HG02885 (cell line): ENCODE data around the gene FOXS1.
A peak's percentile ranks its signal among the peaks of the same experiment; 100 is the strongest.
"Not testable (repeated sequence)": the region's sequence is repeated elsewhere in the genome, so short reads cannot be mapped to it uniquely, and the experiment has no call there.

Experiments used
- ATAC-seq: cut with Tn5 transposase; IDR thresholded peaks from one replicate; pipeline ENCODE4 v1.9.1; 2021; ENCODE audit warnings: mild to moderate bottlenecking; ENCODE audit not compliant: unreplicated experiment, poor library complexity

The FOXS1 gene

DNA sequence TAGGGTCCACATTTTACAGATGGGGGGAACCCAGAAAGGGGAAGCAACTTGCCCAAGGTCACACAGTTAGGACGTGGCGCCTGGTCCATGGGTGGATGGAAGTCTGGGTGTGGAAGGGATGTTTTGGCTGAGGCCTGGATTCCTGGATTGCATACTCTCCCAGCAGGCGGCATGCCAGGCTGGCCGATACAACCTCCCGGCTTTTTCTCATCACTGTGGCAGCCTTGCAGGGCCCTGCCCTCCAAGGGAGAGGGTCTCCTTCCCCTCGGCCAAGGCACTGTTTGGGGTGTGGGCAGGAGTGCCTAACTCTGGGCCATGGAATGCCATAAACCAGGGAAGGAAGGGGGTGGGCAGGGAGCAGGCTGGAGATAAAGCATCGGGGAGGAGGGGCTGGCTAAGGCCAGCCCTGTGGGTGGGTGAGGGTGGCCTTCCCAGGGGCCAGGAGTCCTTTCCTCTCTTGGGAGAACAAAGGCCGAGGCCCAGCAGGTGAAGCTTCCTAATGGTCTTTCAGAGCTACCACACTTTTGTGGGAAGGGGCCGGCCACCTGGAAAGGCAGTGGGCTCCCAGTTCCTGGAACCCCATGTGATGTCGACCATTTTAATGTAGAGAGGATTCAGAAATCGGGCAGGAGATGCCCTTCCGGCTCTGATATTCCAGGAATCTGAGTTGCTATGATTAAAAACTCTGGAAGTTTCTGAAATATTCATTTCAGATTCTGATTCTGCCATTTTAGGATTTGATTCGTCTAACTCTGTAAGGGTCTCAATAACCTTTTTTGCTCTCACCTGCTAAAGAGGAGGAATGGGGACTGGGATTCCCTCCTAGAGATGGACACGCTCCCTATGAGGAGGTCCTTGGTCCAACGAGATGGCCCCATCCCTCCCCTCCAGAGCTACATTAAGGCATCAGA lies 4.2 kb downstream of the FOXS1 start:
- no peak for ATAC-seq

DNA sequence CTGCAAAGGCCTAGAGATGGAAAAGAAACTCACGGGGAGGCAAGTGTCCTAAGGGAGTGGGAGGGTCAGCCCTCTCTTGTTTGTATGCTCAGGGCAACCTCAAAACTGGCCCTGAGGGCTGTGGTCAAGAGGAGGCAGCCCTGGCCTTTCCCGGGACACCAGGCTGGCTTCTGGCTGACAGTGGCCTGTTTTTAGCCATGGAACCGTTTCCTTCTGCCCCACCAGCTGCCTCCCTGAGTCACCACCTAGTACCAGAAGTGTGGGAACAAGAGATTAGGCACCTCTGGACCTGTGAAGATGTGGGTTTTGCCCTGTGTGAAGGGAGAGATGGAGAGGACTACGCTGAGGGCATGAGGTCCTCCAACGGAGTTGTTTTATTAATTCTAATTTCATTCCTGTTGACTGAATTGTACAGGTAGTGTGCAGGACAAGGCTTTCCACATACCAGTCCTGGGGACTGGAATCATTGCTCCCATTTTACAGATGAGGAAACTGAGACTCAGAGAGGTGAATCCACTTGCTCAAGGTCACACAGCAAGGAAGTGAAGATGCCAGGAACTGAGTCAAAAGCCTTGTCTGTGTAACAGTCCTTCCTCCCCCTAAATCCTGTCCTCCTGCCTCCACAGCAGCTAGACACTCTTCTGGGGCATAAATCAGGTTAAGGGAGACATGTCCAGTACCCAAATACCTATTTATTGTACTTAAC lies 5.5 kb downstream of the FOXS1 start:
- ATAC-seq: no peak

DNA sequence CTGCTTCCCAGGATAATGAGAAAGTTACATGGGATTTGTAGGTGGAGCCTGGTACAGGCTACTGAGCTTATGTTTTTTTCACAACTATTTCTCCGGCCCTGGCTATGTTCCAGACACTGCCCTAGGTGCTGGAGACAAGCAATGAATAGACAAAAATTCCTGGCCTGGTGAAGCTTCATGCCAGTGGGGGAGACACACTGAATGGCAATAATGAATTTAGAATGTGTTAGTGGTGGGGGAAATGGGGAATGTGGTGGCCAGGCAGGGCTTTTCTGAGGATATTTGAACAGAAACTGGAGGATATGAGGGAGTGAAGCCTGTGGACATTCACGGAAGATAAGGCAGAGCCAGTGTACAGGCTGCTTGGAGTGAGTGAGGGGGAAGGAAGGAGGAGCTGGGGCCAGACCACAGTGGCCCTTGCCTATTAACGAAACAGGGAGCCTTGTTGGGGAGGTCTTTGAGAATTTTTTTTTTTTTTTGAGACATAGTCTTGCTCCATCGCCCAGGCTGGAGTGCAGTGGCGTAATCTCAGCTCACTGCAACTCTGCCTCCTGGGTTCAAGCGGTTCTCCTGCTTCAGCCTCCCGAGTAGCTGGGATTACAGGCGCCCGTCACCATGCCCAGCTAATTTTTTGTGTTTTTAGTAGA lies 6.6 kb downstream of the FOXS1 start:
- ATAC-seq: no peak

DNA sequence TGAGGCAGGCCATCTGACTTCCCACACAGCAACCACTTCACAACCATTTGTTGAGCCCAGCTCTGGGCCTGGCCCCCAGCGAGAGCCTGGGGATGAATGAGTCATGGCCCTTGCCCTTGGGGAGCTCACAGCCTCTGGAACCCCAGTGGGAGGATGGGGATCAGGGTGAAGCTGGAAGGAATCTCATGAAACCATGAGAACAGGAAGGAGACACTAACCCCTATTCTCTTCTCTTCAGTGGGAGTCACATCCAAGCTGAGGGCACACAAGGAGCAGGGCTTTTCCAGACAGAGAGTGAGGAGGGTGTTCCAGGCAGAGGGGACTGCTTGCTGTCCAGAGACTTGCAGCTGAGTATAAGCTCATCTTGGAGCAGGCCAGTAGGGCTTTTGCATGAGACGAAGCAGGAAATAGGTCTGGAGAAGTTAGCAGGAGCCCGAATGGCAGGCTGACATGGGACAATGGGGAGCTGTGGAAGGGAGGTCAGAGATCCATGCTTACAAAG lies 7.5 kb downstream of the FOXS1 start:
- no peak for ATAC-seq

DNA sequence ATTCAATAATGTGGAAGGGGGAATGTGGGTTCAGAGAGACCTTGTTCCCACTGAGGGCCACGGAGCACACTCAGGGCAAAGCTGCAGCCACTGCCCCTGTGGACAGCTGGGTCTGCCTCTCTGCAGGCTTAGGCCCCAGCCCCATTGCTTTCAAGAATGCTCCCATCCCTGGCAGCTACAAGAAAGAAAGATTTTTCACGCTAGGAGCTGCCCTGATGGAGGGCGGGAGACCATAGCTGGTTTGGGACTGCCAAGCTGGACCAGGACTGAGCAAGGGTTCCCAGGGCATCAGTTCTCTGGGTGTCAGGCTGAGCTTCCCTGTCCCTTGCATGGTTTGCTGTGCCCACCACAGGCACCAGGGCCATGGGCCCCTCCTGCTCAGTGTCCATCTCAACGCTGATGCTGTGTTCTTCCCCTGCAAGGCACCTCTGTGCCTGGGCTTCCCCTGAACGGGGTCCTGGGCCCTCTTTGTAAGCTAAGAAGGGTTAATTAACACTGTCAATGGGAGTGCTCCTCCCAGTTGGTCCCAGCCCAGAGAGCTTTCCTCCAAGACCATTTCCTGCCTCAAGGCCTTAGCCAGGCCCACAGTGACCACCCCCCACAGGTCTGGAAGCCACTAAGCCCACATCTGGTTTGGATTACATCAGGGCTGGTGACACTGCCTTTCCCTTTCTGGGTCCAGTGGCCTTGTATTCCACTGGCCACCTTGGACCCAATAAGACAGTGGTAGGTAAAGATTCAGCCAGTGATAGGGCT lies 8.4 kb downstream of the FOXS1 start:
- ATAC-seq: no peak

DNA sequence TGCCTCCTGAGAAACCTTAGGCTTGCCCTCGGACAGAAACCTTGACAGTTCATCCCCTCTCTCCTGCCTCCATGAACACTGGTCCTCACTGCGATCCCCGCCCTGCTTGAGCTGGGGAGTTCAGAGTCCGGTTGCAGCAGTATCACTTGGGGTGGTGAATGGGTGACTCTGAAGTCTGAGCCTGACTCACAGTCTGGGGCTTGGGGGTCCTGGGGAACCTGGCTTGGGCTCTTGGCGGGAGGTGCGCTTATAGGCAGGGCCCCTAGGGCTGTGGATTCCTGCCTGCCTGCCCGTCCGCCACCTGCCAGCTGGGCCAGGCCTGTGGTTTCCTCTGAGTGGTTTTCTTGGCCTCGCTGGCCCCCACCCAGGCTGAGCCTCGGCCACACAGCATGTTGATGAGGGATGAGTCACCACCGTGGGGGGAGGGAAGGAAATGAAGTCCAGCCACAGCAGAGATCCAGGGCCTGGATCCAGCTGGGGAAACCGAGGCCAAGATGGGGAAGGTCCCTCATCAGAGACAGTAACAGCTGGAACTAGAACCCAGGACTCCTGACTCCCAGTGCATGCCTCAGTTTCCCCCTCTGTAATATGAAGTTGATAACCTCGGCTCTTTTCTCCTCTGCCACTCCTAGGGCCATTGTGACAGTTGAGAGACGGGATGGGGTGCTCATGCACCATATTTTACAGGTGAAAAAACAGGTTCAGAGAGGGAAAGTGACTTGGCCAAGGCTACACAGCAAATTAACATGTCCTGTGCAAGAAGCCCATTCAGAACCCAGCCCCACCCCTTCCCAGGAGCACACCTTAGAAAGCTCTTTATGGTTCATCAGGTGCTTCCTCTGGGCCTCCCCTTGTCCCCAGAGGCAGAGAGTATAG lies 9.2 kb downstream of the FOXS1 start:
- ATAC-seq: peak; percentile 66

DNA sequence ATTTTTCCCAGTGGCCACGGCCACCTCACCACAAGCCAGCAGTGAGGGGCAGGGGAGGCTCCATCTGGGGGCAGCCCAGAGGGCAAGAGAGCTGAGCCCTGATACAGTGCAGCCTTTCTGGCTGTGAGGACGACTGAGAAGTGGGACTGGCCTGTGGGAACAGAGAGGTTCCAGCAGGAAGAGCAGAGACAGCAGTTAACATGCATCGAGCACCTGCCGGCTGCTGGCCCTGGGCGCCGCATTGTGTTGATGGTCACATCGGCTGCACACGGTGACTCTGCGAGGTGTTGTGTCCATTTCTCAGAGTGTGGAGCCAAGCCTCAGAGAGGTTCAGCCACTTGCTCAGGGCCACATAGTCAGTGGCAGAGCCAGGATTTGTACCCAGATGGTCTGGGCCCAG lies 9.8 kb downstream of the FOXS1 start:
- ATAC-seq: no peak

DNA sequence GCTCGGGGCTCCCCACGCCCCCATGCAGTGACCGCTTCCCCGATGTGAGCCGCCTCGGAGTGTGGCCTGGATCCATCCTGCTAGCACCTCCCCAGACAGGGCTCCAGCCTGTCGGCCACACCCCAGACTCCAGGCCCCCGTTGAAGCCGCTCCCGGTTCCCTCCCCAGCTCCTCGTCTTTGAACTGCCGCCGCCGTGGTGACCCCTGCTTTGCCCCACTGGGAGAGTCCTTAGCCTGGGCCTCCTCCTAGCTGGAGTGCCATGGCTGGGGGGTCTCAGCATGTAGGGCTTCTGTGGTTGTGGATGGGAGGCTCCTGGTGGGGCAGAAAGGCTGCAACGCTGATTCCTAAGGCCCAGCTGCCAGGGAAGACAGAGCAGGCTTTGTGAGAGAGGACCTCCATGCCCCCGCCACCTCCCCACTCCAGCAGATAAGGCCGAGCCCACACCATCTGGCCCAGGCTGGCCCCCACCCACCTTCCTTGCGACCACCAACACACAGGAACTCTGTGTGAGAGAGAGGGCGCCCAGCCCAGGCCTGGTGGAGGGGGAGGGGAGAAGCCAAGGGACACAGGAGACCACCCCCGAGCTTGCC lies 11.4 kb downstream of the FOXS1 start:
- ATAC-seq: no peak

DNA sequence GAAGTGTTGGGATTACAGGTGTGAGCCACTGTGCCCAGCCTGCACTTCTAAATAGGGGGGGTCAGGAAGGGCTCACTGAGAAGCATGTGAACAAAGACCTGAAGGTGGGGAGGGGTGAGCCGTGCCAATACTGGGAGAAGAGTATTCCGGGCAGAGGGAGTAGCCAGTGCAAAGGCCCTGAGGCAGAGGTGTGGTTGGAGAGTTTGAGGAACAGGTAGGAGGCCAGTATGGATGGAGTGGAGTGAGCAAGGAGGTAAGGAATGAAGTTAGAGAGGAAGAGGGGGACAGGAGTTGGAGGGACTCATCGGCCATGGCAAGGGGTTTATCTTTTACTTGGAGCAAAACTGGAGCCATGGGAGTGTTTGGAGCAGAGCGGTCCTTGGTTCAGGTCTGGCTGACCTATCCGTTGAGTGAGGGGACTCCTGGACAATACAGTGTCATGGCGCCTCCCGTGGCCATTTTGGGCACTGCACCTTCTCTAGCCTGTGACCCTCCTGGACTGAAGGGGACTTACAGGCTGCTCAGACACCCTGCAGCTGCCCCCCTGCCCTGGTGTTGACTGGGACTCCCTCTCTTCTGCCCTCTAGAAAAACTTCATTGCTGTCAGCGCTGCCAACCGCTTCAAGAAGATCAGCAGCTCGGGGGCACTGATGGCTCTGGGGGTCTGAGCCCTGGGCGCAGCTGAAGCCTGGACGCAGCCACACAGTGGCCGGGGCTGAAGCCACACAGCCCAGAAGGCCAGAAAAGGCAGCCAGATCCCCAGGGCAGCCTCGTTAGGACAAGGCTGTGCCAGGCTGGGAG lies 12.1 kb downstream of the FOXS1 start:
- no peak for ATAC-seq

DNA sequence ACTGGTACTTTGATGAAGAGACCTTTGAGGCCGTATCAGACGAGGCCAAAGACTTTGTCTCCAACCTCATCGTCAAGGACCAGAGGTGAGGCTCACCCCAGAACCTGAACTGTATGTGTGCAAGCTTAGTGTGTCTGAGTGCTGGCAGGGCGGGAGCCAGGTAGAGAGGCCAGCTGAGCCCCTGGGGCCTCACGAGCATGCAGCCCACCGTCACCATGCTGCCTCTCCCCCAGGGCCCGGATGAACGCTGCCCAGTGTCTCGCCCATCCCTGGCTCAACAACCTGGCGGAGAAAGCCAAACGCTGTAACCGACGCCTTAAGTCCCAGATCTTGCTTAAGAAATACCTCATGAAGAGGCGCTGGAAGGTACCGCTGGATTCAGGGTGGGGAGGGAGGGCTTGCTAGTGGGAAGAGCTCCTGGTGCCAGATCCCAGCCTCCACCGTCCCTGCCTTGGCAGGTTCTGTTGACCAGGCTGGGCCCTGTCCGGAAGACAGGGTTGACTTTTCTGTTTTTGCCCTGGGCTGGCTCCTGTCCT lies 13.6 kb downstream of the FOXS1 start:
- ATAC-seq: no peak

DNA sequence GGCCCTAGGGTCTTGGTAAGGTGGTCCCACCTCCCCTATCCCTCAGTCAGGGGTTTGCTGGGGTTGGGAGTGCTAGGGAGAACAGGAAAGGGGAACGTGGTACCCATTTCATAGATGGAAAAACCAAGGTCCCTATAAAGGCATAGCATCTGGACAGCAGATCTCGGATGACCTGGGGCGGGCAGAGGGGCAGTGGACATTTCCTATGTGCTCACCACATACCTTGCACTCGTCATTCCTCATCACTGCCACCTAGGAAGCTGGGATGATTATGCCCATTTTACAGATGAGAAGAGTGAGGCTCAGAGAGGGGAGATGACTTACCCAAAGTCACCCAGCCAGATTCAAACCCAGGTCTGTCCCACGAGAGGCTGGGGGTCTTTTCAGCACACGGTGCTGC lies 14.2 kb downstream of the FOXS1 start:
- ATAC-seq: no peak

DNA sequence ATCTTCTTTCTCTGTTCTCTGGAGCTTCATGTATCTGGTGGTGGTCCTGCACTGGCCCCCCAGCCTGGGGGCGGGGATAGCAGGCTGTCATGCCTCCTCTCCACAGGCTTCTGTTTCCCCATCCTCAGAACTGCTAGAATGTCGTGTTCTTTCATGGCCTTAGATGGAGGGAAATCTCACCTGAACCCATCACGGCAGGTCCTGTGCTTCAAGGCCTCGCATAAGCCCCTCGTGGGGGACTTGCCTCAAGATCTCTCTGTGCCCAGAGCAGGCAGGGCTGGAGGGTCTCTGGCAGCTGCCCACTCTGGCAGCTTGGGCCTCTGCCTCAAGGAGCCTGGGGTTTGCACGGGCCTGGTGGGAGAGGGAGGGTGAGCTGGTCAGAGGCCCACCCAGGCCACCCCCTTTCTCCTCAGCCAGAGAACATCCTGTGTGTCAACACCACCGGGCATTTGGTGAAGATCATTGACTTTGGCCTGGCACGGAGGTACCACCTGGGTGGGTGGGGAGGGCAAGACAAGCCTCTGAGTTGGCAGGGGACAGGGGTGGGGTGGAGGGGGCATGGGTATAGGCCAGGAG lies 14.9 kb downstream of the FOXS1 start:
- ATAC-seq: no peak

DNA sequence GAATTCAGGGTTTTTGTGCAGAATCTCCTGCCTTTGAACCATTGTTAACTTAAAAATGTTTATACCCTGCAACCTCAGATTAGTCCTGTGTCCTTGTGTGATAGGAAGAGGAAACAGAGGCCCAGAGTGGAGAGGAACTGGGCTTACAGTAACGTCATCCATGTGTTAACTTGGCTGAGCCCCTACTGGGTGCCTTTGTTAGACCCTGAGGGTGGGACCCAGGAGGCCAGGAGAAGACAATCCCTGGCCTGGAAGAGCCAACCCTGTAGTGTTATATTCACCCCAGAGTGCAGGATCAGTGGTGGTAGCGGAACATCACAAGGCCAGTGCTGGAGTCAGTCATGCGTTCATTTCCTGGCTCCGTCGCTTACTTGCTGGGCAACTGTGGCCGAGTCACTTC lies 15.7 kb downstream of the FOXS1 start:
- ATAC-seq: no peak

DNA sequence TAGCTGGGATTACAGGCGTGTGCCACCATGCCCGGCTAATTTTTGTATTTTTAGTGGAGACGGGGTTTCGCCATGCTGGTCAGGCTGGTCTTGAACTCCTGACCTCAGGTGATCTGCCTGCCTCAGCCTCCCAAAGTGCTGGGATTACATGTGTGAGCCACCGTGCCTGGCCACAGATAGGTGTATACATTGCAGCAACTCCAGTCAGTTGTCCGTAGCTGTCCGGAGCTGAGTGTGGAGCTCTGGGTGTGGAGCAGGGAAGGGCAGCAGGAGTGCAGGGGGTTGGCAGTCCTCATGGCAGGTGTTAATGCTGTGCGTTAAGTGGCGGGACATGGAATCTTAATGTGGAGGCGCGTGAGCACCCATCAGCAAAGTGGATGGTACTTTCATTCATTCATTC lies 17.4 kb downstream of the FOXS1 start:
- ATAC-seq: not testable (repeated sequence)

DNA sequence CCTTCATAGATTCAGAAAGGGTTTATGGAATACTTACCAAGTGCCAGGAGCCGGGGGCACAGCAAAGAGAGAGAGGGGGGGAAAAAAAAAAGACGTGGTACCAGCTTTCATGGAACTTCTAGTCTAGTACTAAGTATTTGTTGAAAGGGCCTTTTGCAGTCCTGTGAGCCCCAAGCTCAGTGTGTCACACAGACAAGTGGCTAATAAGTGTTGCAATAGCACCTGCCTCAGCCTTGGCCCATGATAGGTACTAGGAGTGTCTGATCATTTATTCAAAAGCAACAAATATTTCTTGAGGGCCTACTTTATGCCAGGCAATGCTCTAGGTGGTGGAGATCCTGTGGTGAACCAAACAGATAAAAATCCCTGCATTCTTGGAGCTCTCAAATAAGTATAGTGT lies 18.3 kb downstream of the FOXS1 start:
- no peak for ATAC-seq

DNA sequence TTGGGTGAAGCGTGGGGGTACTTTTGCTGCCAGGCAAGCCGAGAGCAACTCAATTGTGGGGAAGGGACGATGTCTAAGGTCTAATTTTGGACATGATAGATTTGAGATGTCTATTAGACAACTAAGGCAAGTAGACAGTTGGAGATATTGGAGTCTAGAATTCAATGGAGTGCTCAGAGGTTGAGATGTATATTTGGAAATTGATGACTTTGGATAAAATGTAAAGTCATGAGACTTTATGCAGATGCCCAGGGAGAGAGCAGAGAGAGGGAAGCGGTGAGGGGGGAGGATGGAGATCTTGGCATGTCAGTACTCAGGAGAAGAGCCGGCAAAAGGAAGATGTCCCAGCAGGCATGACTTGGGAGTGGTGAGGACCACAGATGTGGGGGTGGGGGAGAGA lies 19.3 kb downstream of the FOXS1 start:
- ATAC-seq: no peak

DNA sequence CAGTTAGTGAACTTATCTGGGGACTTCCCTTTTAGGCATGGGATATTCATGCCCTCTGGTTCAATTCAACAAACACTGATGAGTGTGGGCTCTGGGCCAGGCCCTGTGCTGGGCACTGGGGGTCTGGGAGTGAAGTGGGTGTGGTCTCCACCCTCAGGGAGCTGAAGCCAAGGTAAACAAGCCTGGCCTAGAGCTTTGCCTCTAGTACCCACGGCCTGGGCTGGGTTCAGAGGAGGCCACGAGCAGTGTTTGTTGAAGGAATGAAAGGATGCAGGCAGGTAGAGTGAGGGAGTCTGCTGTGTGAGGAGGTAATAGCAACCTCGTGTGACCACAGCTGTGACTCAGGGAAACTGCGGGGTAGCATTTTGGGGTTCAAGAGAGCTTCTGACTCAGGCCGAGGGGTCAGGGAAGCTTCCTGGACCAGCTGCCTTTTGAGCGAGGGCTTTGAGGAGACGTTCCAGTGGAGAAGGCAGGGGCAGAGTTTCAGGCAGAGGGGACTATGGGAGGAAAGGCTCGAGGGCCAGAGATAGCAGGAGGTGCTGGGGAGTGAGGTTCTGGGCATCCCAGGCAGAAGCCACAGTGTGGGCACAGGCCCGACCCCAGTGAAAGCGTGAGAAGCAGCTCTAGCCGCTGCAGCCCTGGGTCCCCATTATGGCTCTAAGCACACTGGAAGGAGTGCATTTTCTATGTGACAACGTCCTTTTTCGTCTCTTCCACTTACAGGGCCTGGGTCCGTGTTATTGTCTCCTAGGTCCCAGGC lies 20.7 kb downstream of the FOXS1 start:
- ATAC-seq: no peak
